HG03558 (cell line): ENCODE results near the gene MEAF6.
A peak's percentile ranks its signal among the peaks of the same experiment; 100 is the strongest.

Experiments used
- ATAC-seq: cut with Tn5 transposase; IDR thresholded peaks from one replicate; pipeline ENCODE4 v1.9.1; 2021; ENCODE audit warnings: moderate number of reproducible peaks; ENCODE audit not compliant: unreplicated experiment; ENCODE audit errors: extremely low read depth

The MEAF6 gene

DNA sequence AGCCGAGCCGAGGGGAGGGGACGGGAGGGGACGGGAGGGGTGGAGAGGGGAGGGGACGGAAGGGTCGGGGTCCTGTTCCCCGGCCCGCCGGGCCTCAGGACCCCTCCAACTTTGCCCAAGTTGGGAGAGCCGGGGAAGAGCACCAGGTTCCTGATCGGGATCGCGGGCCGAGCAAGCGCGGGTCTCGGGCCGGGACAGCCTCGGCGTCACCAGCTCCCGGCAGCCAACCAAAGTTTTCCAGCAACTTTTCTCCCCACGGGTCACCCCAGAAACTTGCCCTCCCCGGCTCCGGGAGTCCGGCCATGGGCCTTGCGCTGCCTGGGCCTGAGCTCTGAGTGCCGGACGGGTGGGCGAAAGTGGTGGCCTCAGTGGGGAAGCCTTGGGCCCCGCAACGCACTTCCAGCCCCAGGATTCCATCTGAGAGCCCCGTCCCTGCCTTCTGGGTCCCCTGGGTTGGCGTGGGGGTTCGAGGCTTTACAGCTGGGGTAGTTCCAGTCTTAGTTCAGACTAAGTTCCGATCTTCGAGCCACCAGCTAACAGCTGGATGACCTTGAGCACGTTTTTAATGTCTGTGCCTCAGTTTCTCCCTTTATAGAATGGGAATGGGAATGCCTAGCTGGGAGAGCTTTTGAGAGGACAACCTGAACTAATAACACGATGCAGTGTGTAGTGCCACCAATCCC is 39.7 kb downstream of the MEAF6 start:
- no peak for ATAC-seq

DNA sequence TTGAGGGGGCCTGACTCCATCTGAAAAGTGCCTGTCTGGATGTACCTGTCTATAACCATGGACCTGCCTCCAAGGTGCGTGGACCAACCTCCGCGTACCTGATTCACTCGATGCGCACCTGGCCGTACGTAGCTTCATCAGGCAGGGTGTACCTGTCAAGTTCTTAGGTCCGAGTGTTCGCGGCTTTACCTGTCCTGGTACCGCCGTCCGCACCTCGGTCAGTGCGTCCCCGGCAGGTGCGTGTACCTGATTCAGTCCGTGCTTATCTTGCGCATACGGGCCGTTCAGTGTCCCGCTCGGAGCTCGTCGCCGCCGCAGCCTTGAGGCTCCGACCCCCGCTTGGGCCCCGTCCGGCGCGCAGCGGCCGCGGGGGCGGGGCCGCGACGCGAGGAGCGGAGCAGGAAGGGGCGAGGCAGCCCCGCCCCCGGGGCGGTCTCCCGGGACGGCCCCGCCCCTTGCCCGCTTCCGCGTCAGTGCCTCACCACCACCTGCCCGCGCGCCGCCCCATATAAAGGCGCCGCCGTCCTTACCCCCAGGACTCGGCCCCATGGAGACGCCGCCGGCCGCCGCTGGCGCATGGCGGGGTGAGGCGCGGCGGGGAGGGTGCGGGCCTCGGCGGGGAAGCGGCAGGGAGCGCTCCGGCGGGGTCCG is 40.4 kb downstream of the MEAF6 start, which contains the start of gene ZC3H12A:
ZC3H12A (plus strand) TSS at position 535 of the 651 bp plus-strand sequence. CDS start 917 bp downstream, outside the sequence.
- peak; percentile 35 for ATAC-seq

DNA sequence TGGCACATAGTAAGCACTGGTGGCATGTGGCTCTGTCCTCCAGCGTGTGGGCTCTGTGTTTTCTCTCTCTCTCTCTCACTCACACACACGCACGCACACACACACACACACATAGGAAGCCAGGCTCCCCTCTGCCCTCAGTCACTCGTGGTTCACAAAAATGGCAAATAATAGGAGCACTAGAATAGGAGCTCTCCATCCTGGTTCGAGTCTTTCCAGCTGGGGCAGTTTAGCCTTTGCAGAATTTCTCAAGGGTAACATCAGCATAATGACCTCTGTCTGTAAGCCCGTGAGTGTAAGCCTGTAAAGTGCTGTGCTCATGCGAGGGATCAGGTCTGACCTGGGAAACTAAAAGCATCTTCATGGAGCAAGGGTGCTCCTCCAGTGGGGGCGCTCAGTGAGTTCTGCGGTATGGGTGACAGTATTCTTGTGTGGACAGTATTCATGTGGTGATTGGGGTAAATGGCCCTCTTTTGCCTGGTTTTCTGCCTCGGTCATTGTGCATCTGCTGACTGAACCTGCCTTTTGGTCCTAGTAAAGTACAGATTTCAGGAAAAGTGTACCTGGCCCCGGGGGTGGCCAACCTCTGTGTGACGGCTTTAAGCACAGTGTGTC is 41.0 kb downstream of the MEAF6 start:
- no peak for ATAC-seq

DNA sequence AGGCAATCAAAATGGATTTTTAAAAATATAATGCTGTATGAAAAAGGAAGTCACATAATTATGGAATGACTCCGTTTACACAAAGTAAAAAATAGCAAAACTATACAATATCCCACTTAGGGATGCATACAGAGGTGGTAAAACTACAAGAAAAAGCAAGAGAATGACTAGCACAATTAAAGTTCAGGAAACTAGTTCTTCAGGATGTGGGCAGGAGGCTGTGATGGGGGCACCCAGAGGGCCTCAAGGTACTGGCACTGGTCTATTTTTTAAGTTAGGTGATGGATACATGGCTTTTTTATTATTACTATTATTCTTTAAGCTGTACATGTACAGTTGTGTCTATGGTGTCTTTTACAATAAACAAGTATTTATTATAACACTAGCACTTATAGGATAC is 41.6 kb downstream of the MEAF6 start:
- no peak for ATAC-seq

DNA sequence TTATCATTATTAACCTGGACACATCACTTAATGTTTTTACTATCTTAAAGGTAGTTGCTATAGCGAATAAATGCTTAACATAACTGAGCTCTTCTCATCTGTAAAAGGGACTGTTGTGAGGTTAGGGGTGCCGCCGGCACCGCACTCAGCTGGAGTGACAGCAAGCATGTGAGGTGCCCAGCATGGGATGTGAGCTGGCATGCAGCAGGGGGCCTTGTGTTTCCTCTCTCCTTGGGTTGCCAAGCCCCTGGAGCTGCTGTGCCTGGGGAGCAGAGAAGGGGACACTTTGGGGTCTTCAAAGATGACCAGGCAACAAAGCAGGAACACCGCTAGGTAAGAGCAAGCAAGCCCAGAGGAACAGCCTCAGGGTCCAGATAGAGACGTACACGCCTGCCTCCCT is 42.3 kb downstream of the MEAF6 start:
- no peak for ATAC-seq

DNA sequence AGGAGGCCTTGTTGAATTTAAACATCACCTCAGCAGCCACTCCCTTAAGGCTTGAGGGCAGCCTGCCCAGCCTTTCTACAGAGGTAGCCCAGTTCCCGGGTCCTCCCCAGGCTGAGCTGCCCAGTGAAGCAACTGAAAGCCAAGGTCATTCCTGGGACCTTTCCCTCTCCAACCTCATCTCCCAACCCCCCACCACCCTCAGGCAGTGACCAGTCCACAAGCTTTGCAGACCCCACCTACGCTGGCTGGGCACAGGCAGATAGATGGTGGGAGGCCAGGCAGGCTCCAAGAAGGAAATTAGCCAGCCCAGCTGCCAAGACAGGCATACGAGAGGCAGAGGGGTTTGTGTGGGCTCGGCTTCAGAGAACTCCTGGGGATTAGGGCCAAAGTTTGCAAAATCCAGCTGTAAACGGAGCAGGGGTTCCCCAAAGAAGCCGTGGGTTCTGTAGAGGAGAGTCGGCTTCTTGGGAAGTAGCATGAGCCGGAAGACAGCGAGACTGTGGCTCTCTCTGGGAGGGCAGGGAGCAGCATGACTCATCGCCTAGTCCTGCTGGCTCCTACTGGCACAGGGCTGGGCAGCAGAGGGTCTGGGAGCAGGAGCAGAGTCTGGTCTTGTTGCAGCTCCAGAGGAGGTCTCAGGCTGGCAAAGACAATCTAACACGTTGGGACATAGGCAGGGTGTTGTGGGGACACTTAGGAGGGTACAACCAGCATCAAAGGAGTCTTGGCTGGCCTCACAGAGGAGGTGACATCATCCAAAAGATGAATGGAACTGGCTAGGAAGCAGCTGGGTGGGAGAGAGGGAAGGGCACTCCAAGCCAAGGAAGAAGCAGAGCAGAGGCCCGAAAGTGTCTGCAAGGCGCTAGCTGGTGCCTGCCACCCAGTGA is 43.0 kb downstream of the MEAF6 start:
- ATAC-seq = no peak

DNA sequence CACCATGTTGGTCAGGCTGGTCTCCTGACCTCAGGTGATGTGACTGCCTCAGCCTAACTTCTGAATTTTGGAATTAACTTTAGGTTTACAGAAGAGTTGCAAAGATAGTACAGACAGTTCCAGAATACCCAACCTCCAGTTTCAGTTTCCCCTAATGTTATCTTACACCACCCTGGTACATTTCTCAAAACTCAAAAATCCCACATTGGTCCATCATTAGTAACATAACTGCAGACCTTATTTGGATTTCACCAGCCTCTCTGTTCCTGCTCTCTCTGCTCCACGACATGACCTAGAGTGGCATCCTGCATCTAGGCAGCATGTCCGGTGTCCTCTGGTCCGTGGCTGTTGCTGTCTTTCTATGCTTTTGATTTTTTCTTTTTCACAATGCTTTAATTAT is 45.2 kb downstream of the MEAF6 start:
- no peak for ATAC-seq

DNA sequence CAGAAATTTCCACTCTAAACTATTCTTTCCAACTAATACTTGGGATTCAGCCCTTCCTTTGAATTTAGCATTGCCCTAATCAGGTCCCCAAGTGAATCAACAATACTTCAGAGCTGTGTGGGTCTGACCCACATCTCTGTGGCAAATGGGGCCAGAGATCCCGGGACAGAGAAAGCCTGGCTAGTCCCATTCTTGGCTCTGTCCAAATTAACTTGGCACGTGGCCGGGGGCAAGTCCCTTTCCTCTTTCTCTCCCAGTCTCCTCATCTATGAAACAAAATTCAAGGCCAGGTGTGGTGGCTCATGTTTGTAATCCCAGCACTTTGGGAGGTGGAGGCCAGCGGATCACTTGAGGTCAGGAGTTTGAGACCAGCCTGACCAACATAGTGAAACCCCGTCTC is 46.5 kb downstream of the MEAF6 start:
- ATAC-seq = no peak

DNA sequence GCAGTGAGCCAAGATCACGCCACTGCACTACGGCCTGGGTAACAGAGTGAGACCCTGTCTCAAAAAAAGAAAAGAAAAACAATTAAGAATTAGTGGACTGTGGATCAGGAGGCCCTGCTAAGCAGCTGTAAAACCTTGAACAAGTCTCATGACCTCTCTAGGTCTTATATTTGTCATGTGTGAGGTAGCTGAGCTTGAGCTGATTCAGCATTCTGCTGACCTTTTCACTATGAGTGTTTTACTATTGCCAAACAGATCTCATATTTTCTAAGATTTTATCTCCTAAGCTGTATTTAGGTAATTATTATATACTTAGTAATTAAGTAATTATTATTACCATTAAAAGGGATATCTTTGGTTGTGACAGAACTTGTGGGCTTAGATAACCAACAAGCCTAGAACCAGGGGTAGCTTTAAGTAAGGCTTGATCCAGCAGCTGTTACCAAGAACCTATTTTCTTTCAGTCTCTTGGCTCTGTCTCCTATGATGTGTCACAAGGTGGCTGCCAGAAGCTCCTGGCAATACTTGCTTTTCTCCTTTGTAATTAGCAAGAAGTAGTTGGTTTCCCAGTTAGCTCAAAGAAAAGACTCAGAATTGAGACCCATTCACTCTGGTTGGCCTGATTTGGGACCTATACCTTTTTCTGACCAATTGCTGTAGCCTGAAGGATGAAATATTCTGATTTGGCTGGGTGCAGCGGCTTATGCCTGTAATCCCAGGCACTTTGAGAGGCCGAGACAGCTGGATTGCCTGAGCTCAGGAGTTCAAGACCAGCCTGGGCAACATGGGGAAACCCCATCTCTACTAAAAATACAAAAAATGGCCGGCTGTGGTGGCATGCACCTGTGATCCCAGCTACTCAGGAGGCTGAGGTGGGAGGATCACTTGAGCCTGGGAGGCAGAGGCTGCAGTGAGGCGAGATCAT is 48.7 kb downstream of the MEAF6 start:
- ATAC-seq = no peak

DNA sequence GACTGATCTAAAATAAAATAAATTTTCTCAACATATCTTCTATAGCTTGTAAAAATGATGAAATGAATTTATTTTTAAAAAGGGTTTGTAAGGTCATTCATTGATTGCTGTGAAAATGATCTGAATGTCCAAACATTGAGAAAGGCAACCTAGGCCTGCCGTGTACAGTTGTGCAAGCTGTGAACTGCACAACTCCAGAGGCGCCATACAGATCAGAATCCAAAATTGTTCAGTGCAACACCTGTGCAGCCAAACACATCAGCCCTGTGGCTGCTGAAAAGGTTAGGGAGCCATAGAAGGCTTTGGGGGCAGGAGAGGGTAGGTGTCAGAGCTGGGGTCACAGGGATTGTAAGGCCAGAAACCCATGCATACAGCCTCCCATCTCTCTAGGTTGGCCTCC is 50.1 kb downstream of the MEAF6 start:
- ATAC-seq = no peak

DNA sequence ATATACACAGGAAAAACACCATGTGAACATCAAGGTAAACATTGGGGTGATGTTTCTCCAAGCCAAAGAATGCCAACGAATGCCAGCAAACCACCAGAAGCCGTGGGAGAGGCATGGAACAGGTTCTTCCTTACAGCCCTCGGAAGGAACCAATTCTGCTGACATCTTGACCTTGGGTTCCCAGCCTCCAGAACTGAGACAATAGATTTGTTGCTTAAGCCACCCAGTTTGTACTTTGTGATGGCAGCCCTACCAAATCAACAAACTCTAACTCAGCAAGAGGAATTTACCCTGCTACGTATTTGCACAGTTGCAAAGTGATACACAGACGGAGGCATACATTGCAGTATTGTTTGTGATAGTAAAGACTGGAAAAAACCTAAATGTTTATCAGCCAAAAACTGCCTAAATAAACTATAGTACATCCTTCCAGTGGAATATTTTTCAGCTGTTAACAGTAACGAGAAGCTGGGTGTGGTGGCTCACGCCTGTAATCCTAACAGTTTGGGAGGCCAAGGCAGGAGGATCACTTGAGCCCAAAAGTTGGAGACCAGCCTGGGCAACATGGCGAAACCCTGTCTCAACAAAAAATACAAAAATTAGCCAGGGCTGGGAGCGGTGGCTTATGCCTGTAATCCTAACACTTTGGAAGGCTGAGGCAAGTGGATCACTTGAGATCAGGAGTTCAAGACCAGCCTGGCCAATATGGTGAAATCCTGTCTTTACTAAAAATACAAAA is 52.7 kb downstream of the MEAF6 start:
- ATAC-seq = no peak

DNA sequence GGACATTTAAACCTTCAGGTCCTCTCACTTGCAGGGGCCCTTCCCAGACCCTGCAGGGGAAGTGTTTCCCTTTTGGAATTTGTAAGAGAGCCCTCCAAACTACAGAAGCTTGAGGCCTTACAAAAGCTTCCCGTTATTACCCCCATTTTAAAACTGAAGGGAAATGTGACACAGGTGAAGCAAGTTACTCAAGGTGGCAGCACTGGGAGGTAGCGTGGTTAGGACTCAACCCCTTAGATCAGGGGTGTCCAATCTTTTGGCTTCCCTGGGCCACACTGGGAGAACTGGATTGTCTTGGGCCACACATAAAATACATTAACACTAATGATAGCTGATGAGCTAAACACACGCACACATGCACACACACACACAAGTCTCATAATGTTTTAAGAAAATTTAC is 56.0 kb downstream of the MEAF6 start:
- ATAC-seq = no peak

DNA sequence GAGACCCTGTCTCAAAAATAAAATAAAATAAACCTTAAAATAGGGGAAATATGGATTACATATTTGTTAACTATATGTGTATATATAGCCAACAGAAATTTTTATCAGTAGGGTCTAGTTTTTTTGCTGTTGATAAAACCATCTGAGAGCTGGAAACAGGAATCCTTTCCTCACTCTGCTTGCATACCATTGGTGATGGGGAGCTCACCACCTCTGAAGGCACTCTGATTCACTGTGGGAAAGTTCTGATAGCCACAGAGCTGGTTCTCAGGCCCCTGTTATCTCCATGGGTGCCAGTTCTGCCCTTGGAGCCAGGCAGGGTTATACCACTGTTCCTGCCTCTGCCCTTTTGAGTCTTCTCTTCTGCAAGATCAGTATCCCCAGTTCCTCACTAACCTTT is 58.0 kb downstream of the MEAF6 start:
- no peak for ATAC-seq

DNA sequence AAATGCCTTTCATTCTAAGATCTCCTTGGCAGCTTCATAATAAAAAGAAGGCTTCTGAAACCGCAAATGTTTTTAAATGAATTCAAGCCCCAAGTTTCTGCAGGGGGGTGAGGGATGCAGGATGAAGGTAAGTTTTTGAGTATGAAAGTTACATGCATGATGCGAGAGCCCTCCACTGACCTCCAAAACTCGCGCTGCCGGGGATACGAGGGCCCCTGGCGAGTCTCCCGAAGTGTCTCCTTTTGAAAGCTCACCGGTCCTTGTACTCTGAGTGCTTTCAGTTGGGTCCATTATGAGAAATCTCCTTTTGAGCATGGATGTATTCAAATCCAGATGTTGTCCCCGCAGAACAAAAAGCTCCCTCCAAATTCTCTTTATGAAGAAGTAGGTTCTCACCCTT is 59.0 kb downstream of the MEAF6 start:
- no peak for ATAC-seq

DNA sequence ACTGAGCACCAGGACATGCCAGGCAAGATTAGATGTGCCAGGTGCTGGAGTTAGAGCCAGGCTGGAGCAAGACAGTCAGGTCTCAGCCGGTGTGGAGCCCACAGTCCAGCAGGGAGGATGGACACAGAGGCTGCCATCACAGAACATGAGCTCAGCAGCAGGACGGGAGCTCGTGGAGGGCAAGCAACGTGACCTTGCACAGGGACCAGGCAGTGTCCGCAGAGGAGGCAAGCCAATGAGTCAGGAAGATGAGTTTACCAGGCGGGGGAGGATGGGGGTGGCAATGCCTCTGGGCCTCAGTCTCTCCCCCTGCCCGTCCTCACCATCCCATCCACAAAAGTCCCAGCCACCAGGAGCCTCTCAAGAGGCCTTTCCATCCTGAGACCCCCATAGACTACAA is 60.9 kb downstream of the MEAF6 start:
- no peak for ATAC-seq

DNA sequence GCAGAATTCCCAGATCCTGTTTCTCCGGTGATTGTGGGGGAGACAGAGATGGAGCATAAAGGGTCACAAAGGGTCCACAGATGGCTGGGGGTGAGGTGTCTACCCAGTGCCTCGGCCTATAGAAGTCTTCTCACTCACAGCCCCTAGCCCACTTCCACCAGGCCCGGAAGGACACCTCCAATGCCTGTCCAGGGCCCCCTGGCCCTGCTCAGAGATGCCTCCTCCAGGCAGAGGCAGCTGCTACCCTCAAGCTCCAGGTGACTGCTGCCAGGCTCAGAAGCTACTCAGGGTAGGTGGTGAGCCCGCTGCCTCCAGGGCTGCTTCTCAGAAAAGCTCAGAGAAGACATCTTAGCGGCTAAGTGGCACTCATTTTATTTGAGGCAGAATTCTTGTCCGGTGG is 62.1 kb downstream of the MEAF6 start:
- no peak for ATAC-seq

DNA sequence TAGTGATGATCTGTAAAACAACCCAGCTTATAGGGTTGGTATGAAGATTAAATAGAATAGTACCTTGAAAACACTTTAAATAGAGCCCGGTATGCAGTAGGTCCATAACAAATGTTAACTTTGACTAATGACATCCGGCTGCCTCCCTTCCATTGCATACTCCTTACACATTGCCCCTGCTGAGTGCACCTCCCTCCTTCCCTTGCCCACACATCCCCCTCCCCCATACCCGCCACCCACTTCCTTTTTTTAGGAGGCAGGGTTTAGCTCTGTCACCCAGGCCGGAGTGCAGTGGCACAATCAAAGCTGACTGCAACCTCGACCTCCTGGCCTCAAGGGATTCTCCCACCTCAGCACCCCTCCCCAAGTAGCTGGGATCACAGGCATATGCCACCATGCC is 64.6 kb downstream of the MEAF6 start:
- no peak for ATAC-seq

DNA sequence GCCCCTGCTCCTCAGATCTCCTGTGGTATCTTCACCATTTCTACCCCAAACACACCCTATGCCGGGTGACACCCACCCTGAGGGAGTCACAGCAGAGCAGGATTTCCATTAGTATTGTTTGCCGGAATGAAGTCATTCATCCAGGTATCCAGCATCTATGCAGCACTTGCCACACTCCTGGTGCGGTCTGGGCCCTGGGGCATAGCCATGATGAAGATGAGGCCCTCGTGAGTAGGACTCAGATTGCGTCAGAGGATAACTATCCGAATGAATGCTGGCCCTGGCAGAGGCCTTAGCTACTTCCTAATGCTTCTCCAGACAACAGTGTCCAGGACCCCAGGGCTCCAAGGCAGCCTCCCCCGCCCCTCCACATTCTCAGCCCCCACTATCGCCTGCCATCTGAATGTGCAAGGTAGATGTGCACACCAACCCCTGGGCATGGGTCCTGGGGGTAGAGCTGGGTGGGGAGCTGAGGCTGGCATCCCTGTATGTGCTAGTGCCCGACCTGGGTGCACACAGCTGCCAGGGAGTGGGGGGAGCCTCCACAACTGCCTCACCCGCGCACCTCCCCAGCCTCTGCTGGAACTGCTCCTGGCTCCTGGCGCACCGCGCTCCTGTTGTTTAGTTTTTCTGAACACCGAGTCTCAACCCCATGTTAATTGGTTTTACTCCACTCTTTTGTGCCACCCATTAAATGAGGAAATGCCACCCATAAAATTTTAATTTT is 65.7 kb downstream of the MEAF6 start:
- ATAC-seq = no peak
